ENCODE data around the gene IPO9. TPM values are rescaled to one million over a fixed set of nuclear protein-coding genes. Genes with fewer than 3 reads are reported as not detected.

IPO9 gene
- total RNA-seq, 1 donor from 2014 or later = 47.1 TPM

DNA sequence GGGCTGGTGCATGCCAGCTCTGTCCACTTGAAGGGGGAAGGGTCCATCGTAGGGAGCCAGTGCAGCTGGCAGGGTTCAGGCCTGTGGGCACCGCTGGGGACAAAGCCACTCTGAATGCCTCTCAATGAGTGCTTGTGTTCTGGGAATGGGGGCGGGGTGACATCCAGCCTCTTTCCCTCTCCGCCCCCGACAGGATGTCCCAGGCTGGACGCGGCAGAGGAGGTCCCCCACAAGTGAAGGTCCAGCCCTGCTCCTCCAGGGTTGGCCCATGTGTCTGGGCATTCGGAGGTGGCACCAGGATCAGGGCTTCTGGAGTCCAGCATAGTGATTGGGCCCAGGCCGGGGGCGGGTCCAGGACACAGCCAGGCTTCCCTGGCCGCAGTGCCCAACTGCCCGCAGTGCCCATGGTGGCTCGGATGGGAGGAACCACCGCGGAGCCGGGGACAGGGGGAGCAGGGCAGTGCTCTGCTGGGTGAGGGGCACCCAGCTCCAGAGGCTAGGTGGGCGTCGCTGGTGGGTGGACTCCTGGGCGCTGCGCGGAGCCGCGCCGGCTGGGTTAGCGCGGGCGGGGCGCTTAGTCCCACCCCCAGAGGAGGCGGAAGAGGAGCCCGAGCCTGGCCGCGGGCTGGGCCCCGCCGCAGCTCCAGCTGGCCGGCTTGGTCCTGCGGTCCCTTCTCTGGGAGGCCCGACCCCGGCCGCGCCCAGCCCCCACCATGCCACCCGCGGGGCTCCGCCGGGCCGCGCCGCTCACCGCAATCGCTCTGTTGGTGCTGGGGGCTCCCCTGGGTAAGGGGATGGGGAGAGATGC, 59.5 kb downstream of the IPO9 start, which contains the start of gene SHISA4:
Gene SHISA4 (plus strand): TSS at position 617 of the 808 bp plus-strand sequence. CDS start 97 bp downstream, at position 714.
- TF ChIP-seq, protein P1, sequence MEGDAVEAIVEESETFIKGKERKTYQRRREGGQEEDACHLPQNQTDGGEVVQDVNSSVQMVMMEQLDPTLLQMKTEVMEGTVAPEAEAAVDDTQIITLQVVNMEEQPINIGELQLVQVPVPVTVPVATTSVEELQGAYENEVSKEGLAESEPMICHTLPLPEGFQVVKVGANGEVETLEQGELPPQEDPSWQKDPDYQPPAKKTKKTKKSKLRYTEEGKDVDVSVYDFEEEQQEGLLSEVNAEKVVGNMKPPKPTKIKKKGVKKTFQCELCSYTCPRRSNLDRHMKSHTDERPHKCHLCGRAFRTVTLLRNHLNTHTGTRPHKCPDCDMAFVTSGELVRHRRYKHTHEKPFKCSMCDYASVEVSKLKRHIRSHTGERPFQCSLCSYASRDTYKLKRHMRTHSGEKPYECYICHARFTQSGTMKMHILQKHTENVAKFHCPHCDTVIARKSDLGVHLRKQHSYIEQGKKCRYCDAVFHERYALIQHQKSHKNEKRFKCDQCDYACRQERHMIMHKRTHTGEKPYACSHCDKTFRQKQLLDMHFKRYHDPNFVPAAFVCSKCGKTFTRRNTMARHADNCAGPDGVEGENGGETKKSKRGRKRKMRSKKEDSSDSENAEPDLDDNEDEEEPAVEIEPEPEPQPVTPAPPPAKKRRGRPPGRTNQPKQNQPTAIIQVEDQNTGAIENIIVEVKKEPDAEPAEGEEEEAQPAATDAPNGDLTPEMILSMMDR (IDR thresholded peaks at IDR 0.05) = no peak
- Mint-ChIP-seq H3K36me3 (ENCODE audit: low read depth) (no peaks in the 10 kb centered on the region), H3K27ac (ENCODE audit: unreplicated experiment) (peak within 1 kb of the TSS; percentile 86), H3K4me3 (ENCODE audit: unreplicated experiment) (peak within 1 kb of the TSS; percentile 73), H3K27me3 (ENCODE audit: low read depth) (no peaks in the 10 kb centered on the region), H3K9me3 (ENCODE audit: low read depth) (no peaks in the 10 kb centered on the region), H3K4me1 (ENCODE audit: low read depth) (peaks cover 55% of the 10 kb centered on the region)
- no peak for DNase-seq (ENCODE audit: low spot score)

DNA sequence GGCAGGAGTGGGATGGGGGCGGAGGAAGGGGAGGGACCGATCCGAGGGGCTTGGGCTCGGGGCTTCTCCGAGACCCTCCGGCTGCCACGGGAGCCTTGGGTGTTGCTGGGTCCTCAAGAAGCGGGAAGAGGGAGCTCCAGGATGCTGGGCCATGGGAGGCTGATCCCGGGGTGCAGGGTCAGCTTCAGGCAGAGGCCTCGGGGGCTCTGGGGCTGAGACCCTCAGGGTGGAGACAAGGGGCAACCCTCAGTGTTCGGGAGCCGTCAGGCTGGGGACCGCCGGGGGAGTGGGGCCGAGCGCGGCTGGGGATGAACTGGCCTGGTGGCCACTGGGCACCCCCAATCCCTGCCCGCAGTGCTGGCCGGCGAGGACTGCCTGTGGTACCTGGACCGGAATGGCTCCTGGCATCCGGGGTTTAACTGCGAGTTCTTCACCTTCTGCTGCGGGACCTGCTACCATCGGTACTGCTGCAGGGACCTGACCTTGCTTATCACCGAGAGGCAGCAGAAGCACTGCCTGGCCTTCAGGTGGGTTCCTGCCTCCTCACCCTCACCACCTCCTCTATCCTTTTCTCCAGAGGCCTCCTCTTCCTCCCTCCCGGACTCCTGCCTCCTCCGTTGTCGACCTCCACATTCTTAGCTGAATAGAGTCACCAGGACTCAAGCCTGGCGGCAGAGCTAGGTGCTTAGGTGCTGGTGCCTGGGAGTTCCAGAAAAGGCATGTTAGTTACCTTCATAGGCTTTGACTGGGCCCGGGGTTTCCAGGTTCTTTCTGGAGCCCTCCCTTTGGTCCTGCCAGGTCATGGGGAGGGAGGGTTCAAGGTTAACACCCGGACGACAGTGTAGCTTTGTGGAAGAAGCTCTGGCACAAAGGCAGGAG, 60.4 kb downstream of the IPO9 start:
- Mint-ChIP-seq H3K4me1 (ENCODE audit: low read depth) (peaks cover 55% of the 10 kb centered on the region), H3K36me3 (ENCODE audit: low read depth) (no peaks in the 10 kb centered on the region)
- TF ChIP-seq, protein P1 (IDR thresholded peaks at IDR 0.05) = no peak

DNA sequence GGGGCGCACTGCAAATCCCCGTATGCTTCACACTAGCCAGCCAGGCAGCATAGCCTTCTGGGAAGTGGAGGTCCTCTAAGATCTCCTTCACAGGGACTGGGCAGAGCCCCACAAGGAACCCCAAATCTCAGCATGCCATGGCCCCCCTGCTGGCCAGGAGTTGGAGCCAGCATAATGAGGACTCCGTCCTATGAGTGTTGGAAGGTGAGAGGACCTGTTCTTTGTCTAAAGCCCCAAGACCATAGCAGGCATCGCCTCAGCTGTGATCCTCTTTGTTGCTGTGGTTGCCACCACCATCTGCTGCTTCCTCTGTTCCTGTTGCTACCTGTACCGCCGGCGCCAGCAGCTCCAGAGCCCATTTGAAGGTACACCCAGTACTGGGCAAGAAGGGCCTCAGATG, 61.3 kb downstream of the IPO9 start:
- peak overlapping the region; percentile 38 for H3K27ac Mint-ChIP-seq (ENCODE audit: unreplicated experiment)
- no peaks in the 10 kb centered on the region for H3K9me3 Mint-ChIP-seq (ENCODE audit: low read depth)
- no peak overlapping the region for H3K4me3 Mint-ChIP-seq (ENCODE audit: unreplicated experiment)
- no peaks in the 10 kb centered on the region for H3K36me3 Mint-ChIP-seq (ENCODE audit: low read depth)
- no peak for DNase-seq (ENCODE audit: low spot score)
- H3K27me3 Mint-ChIP-seq (ENCODE audit: low read depth) = no peaks in the 10 kb centered on the region
- peaks cover 52% of the 10 kb centered on the region for H3K4me1 Mint-ChIP-seq (ENCODE audit: low read depth)
- TF ChIP-seq, protein P1 (IDR thresholded peaks at IDR 0.05) = no peak

More for the DNA sequence above, 60.4 kb downstream of the IPO9 start:
- Mint-ChIP-seq H3K9me3 (ENCODE audit: low read depth) (no peaks in the 10 kb centered on the region), H3K27me3 (ENCODE audit: low read depth) (no peaks in the 10 kb centered on the region), H3K4me3 (ENCODE audit: unreplicated experiment) (peak overlapping the region; percentile 73), H3K27ac (ENCODE audit: unreplicated experiment) (peak overlapping the region; percentile 53)
- no peak for DNase-seq (ENCODE audit: low spot score)

DNA sequence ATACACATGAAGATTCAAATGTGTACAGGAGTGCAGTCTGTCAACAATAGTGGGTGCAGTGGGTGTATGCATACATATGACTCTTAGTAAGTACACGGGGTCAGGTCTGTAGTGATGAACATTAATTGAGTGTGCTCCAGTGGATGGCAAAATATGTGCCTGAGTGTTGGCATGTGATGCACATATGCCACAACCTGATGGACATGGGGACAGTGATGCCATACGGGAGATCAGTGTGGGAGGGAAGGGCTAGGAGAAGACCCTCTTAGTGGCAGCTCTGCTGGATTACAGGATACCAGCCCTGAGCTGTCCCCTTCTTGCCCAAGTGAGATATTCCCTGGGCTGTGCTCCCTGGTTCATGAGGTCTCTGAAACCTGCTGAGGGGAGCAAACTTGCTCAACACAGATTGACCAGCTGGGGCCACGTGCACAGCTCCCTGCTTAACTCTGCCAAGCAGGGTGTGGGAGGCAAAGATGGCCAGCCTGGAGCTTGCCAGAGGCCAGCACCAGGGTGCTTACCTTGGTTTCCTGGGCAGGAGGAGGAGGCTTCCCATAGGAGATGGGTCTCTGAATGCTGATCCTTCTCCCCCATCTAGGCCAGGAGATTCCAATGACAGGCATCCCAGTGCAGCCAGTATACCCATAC, 62.0 kb downstream of the IPO9 start:
- H3K27me3 Mint-ChIP-seq (ENCODE audit: low read depth) = no peaks in the 10 kb centered on the region
- no peak overlapping the region for H3K4me3 Mint-ChIP-seq (ENCODE audit: unreplicated experiment)
- H3K27ac Mint-ChIP-seq (ENCODE audit: unreplicated experiment) = no peak overlapping the region
- H3K36me3 Mint-ChIP-seq (ENCODE audit: low read depth) = peaks cover 1% of the 10 kb centered on the region
- peaks cover 47% of the 10 kb centered on the region for H3K4me1 Mint-ChIP-seq (ENCODE audit: low read depth)
- TF ChIP-seq, protein P1 (IDR thresholded peaks at IDR 0.05) = no peak
- no peak for DNase-seq (ENCODE audit: low spot score)
- no peaks in the 10 kb centered on the region for H3K9me3 Mint-ChIP-seq (ENCODE audit: low read depth)
